Measurements from ENCODE around the gene ANO1.

DNA sequence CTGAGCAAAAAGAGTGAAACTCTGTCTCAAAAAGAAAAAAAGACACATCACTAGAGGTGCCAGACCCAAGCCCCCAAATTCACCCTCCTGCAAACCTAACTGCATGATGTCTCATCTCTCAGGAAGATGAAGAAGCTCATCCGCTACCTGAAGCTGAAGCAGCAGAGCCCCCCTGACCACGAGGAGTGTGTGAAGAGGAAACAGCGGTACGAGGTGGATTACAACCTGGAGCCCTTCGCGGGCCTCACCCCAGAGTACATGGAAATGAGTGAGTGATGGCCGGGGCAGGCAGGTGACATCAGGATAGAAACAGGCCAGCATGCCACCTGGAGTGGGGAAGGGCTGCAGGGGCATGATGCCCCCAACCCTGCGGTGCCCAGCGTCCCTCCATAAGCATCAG is 89.0 kb downstream of the ANO1 start:
- TF ChIP-seq, protein P1, sequence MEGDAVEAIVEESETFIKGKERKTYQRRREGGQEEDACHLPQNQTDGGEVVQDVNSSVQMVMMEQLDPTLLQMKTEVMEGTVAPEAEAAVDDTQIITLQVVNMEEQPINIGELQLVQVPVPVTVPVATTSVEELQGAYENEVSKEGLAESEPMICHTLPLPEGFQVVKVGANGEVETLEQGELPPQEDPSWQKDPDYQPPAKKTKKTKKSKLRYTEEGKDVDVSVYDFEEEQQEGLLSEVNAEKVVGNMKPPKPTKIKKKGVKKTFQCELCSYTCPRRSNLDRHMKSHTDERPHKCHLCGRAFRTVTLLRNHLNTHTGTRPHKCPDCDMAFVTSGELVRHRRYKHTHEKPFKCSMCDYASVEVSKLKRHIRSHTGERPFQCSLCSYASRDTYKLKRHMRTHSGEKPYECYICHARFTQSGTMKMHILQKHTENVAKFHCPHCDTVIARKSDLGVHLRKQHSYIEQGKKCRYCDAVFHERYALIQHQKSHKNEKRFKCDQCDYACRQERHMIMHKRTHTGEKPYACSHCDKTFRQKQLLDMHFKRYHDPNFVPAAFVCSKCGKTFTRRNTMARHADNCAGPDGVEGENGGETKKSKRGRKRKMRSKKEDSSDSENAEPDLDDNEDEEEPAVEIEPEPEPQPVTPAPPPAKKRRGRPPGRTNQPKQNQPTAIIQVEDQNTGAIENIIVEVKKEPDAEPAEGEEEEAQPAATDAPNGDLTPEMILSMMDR (conservative IDR thresholded peaks at IDR 0.05; ENCODE audit: low read depth, low read length): no peak
- TF ChIP-seq EZH2phosphoT487 (IDR thresholded peaks at IDR 0.05; ENCODE audit: borderline replicate concordance, low read length) (no peak), EZH2 (IDR thresholded peaks at IDR 0.05; ENCODE audit: low read length, unreplicated experiment) (no peak)

Data from PC-3 (cell line).